C4-2B (cell line): ENCODE results near the gene ALDH7A1.

Experiments used
- CTCF ChIP-seq: fragments of 450-650 bp; conservative IDR thresholded peaks from 2 replicates; pipeline ENCODE4 v1.5.1; 2017; ENCODE audit warnings: mild to moderate bottlenecking
- ZFX ChIP-seq: fragments of 450-650 bp; IDR thresholded peaks from 2 replicates; pipeline ENCODE4 v1.6.1; 2017

GRCh38 chr5:126610160-126610559, 15.1 kb upstream of the ALDH7A1 start:
- TF ChIP-seq CTCF, result no peak
- TF ChIP-seq ZFX, result no peak
